CD4-positive, alpha-beta T cell treated with Interleukin-17A for 4 hours (primary cell): ENCODE data around the gene PGBD5.

Experiments used
- DNase-seq: peaks from one replicate; pipeline ENCODE4 v3.0.0-alpha.2; 2020; ENCODE audit warnings: mixed read lengths

Gene PGBD5

GRCh38 chr1:230371923-230372703, 54.0 kb downstream of the PGBD5 start:
- no peak for DNase-seq

GRCh38 chr1:230370109-230370508, 56.0 kb downstream of the PGBD5 start:
- no peak for DNase-seq

GRCh38 chr1:230368871-230369270, 57.3 kb downstream of the PGBD5 start:
- no peak for DNase-seq

GRCh38 chr1:230368363-230368762, 57.8 kb downstream of the PGBD5 start:
- no peak for DNase-seq

GRCh38 chr1:230366504-230366915, 59.6 kb downstream of the PGBD5 start:
- no peak for DNase-seq

GRCh38 chr1:230365723-230366307, 60.3 kb downstream of the PGBD5 start:
- no peak for DNase-seq

- no peak for DNase-seq
Measured at GRCh38 chr1:230362949-230363348, 63.2 kb downstream of the PGBD5 start.

- no peak for DNase-seq
Measured at GRCh38 chr1:230361941-230362340, 64.2 kb downstream of the PGBD5 start.

GRCh38 chr1:230359992-230360668, 66.0 kb downstream of the PGBD5 start:
- no peak for DNase-seq

- DNase-seq: no peak
Measured at GRCh38 chr1:230356869-230357794, 69.0 kb downstream of the PGBD5 start.

GRCh38 chr1:230356190-230356589, 69.9 kb downstream of the PGBD5 start:
- no peak for DNase-seq

GRCh38 chr1:230355594-230355993, 70.5 kb downstream of the PGBD5 start:
- no peak for DNase-seq

GRCh38 chr1:230355128-230355527, 71.0 kb downstream of the PGBD5 start:
- no peak for DNase-seq

GRCh38 chr1:230354005-230354404, 72.1 kb downstream of the PGBD5 start:
- no peak for DNase-seq

GRCh38 chr1:230352537-230352936, 73.6 kb downstream of the PGBD5 start:
- no peak for DNase-seq

- no peak for DNase-seq
Measured at GRCh38 chr1:230351983-230352382, 74.1 kb downstream of the PGBD5 start.

GRCh38 chr1:230351514-230351913, 74.6 kb downstream of the PGBD5 start:
- no peak for DNase-seq

GRCh38 chr1:230350208-230350921, 75.8 kb downstream of the PGBD5 start:
- DNase-seq: no peak

- DNase-seq: no peak
Measured at GRCh38 chr1:230349020-230349393, 77.1 kb downstream of the PGBD5 start.

GRCh38 chr1:230348386-230349019, 77.6 kb downstream of the PGBD5 start:
- no peak for DNase-seq

- no peak for DNase-seq
Measured at GRCh38 chr1:230347896-230348295, 78.2 kb downstream of the PGBD5 start.
